Measurements from ENCODE around the gene TRAF1.

The TRAF1 gene

DNA sequence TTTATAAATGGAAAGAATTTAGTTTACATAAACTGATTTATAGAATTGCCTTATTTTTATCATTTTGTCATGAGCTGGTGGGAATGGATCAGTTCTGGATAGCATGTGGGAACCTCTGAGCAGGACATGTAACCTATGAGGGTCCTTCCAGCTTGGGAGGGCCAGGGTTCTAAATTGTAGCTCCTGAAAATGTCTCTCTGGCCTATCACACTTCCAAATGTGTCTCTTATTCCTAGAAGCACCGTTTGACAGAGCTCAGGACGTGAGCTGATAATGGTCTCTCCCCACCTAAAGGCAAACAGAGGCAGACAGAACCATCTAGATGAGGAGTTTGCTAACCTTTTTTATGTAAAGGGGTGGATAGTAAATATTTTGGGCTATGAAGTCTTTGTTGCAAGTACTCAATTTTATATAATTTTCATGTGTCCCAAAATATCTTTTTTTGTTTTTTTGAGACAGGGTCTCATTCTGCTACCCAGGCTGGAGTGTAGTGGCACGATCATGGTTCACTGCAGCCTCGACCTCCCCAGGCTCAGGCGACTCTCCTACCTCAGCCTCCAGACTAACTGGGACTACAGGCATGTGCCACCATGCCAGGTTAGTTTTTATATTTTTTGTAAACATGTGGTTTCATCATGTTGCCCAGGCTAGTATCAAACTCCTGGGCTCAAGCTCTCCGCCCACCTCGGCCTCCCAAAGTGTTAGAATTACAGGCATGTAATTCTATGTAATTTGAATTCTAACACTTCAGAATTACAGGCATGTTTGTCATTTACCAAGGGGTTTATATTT is 4.0 kb downstream of the TRAF1 start:
- DNase-seq, result no peak

- no peak for DNase-seq
These were observed 4.9 kb downstream of the TRAF1 start for GRCh38 chr9:120921661-120922181.

DNA sequence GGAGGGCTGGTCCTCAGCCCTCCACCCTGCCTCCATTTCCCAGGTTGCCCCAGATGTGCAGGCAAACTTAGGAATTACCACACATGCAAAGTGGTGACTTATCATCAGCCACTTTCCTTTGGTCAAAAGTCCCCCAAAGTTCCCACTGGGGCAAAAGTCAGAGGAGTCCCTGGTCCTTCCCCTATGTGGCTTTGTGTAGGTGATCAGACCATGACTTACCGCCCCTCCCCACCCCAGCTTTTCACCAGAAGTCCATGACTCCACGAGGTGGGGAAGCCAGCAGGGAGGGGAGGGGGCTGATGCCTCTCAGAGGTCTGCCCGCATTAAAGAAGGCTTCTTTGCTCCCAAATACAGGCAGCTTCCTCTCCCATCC is 5.8 kb downstream of the TRAF1 start:
- DNase-seq, result no peak

DNA sequence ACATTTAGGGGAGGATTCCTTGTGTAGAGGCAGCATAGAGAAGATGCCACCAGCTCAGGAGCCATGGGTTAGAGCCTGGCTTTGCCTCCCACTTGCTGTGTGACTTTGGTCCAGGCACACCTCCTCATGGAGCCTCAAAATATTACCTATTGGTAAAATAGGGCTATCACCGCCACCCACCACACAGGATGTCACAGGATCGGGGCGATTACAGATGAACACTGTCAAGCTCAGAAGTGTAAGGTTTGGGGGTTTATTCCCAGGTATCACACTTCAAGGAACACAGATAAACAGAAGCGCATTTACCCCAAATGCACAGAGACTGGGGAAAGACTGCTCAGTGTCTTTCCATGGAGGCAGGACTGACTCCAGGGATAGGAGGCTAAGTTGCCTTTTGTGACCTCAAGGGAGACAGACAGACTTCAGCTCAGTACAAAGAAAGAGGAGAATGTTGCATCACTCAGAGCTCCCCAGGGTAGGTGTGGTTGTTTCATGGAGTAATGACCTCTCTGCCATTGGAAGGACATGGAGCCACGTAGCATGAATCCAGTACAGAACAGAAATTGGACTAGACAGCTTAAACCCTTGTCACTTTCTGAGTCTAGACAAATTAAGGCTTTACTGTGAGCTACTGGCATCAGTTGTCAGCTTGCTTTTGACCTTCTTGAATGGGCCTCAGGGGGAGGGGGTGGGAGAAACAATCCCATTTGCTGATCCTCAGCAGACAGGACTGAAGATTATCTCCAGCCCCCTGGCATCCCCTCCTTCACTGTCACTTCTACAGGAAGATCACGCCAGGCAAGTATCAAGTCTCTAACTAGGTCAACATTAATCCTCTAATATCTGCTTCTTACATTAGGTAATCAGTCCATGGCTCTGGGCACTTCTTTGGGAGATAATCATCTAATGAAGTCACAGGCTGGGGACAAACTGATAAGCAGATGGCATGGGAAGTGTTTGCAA is 6.5 kb downstream of the TRAF1 start:
- DNase-seq, result no peak

- no peak for DNase-seq
These were observed 7.4 kb downstream of the TRAF1 start for GRCh38 chr9:120918931-120919842.

DNA sequence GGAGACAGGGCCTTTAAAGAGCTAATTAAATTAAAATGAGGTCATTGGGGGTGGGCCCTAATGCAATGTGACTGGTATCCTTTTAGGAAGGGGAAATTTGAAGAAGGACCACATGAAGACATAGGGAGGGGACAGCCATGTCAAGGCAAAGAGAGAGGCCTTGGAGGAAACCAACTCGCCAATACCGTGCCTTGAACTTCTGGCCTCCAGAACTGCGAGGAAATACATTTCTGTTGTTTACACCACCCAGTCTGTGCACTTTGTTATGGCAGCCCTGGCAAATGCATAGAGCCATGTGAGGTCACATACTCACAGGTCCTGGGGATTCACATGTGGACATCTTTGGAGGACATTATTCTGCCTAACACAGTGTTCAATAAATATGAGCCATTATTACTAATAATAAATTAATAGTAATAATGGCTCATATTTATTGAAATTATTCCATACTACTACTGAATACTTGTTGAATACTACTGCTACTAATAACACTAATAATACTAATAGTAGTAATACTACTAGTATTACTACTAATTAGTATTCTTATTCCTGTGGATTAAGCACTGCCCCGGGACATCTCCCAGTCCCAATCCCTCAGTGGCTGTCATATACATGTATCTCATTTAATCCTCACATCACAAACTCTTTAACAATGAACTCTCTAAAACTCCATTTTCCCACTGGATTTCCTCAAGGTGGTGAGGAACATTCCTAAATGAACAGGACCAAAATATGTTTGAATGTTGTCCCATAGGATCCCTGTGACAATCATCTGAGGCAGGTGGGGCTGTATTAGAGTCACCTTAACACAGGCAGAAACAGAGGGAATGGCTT is 8.4 kb downstream of the TRAF1 start:
- no peak for DNase-seq

GRCh38 chr9:120916991-120917880 is 9.4 kb downstream of the TRAF1 start:
- DNase-seq, result no peak

- no peak for DNase-seq
These were observed 10.0 kb downstream of the TRAF1 start for GRCh38 chr9:120916588-120916987.

DNA sequence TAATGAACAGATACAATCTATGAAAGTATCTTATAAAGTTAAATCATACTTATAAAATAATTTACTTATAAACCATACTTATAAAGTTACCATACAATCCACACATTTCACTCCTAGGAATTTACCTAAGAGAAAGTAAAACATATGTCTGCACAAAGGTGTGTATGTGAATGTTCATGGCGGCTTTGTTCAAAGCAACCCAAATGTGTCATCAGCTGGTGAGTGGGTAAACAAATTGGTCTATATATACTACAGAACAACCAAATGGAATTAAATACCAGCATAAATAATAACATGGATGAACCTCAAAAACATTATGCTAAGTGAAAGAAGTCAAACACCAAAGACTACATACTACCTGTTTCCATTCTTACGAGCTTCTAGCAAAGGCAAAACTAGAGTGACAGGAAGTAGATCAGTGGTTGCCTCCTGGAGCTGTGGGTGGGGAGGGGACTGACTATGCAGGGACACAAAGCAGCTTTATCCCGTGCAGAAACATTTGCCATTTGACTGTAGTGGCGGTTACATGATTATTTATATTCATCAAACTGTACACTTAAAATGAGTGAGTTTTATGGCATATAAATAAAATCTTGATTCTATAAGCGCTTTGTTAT is 10.6 kb downstream of the TRAF1 start:
- DNase-seq, result no peak

GRCh38 chr9:120914953-120915352 is 11.6 kb downstream of the TRAF1 start:
- no peak for DNase-seq

DNA sequence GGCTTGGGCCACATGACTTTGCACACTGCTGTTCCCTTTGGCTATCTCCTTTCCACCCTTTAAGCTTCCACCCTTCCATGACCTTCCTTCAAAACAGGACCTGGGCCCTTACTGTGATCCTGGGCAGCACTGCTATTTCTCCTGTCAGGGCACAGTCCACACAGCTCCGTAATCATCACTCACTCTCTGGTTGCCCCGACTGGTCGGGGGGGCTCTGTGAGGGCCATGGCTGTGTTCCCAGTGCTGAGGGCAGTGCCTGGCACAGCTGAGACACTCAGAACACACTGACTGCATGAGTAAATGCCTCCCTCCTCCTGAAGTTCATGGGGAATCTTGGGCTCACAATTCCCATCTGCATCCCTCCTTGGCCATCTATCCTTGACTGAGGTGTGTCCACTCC is 12.2 kb downstream of the TRAF1 start:
- no peak for DNase-seq

DNA sequence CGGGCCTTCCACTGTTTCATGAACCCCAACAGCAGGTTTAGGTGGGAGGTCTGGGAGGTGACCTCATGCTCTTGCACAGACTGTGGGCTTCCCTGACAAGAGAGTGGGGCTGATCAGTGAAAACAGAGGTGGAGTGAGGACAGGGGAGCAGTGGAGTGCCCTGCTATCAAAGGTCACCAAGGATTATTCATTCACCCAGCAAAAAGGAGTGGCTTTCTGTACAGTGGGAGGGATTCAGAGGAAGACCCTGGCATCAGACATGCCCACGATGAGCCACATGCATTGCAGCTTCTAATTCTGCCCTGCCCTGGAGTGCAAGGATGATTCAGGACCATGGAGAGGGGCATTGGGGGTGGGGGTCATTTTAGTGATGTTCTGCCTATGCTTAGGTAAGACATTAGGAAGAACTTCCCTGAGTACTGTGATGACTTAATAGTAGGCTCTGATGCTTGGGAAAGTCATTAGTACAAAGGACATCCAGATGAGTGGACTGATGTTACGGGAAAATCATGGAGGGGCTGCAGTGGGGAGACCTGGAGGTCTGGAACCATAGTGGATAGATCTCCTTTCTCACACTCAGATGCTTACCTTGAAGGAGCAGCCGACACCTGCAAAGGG is 12.8 kb downstream of the TRAF1 start:
- DNase-seq, result no peak

- no peak for DNase-seq
These were observed 13.5 kb downstream of the TRAF1 start for GRCh38 chr9:120912958-120913646.

- no peak for DNase-seq
These were observed 15.2 kb downstream of the TRAF1 start for GRCh38 chr9:120911295-120911837.

- DNase-seq, result no peak
These were observed 16.0 kb downstream of the TRAF1 start for GRCh38 chr9:120910643-120911042.

DNA sequence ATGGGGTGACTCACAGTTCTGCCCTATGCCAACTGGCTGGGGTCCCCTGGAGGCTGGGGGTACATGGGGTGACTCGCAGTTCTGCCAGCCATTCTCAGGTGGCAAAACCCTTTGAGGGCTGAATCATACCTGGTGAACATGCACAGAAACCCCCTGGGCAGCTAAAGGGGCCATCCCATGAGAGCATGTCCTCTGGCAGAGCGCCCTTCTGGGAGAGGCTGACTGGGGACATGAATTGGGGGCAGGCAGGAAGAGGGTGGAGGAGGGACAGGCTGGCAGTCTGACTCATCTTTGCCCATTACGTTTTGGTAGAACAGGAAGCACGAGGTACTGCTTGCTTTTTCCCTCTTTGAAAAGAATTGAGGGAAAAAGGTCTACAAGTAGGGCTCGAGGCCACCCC is 16.7 kb downstream of the TRAF1 start:
- DNase-seq, result no peak

- peak; percentile 6 for DNase-seq
These were observed 21.1 kb downstream of the TRAF1 start for GRCh38 chr9:120905315-120906164.

- DNase-seq, result no peak
These were observed 21.7 kb downstream of the TRAF1 start for GRCh38 chr9:120904978-120905301.
